Measurements from ENCODE around the gene WRAP53. TPM values are rescaled to one million over a fixed set of nuclear protein-coding genes. Genes with fewer than 3 reads are reported as not detected.

Gene WRAP53
- total RNA-seq, 2 donors from 2014 or later = 6.0 to 22.6 TPM

DNA sequence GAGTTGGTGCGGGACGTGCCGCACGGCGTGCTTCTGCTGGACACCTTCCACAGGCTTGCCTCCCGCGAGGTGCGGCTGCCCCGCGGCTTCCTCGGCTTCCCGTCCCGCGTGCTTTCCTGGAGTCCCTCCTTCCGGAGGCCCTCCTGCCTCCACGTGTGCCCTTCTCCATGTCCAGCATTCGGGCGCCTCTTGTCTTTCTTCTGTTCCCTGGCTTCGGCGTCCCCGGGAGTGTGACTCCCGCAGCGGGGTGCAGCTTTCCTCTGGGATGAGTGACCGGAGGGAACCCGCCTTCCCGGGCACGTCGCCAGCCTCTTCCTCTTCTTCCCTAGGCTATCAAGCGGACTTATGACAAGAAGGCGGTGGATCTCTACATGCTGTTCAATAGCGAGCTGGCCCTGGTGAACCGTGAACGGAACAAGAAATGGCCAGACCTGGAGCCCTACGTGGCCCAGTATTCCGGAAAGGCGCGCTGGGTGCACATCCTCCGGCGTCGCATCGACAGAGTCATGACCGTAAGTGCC is 52.3 kb downstream of the WRAP53 start:
- TF ChIP-seq CTCF (IDR thresholded peaks at IDR 0.05) = no peak
- no peak for DNase-seq
- H3K36me3 ChIP-seq = no peaks in the 10 kb centered on the region
- intact Hi-C loops (cut with DNase I) = loop anchor here (5.0 to 10.0 kb wide), 2 partner anchors 164 to 247 kb away; no protein-coding TSS in a partner anchor
- no peak overlapping the region for H3K27ac ChIP-seq
- H3K4me3 ChIP-seq = no peak overlapping the region
- no peaks in the 10 kb centered on the region for H3K9me3 ChIP-seq
- H3K27me3 ChIP-seq = no peaks in the 10 kb centered on the region
- no peak overlapping the region for H3K9ac ChIP-seq (ENCODE audit: low read depth in 2 of 2, low read length in 2 of 2)
- H3K4me1 ChIP-seq = no peaks in the 10 kb centered on the region

DNA sequence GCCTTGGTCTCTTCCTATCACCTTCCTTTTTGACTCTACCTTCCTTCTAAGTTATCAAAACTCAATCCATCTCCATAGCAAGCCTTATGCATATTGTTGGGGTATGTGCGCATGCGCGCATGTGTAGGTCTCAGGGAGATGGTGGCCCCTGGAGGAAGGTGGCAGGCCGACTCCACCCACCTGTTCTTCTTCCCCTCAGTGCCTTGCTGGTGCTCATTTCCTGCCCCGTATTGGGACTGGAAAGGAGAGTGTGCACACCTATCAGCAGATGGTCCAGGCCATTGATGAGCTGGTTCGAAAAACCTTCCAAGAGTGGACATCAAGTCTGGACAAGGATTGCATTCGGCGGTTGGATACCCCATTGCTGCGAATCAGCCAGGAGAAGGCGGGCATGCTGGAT is 54.5 kb downstream of the WRAP53 start:
- Histone ChIP-seq H3K4me3 (no peak overlapping the region), H3K9me3 (no peaks in the 10 kb centered on the region), H3K27ac (no peak overlapping the region), H3K36me3 (no peaks in the 10 kb centered on the region), H3K4me1 (no peaks in the 10 kb centered on the region), H3K27me3 (no peaks in the 10 kb centered on the region), H3K9ac (ENCODE audit: low read depth in 2 of 2, low read length in 2 of 2) (no peak overlapping the region)
- TF ChIP-seq CTCF (IDR thresholded peaks at IDR 0.05) = no peak
- no peak for DNase-seq
- intact Hi-C loops (cut with DNase I) = loop anchor here (5.0 to 10.0 kb wide), 2 partner anchors 162 to 245 kb away; no protein-coding TSS in a partner anchor

GRCh38 chr17:7744416-7744815 is 56.1 kb downstream of the WRAP53 start:
- Histone ChIP-seq H3K4me3 (no peak overlapping the region), H3K27me3 (no peaks in the 10 kb centered on the region), H3K9me3 (no peaks in the 10 kb centered on the region), H3K9ac (ENCODE audit: low read depth in 2 of 2, low read length in 2 of 2) (peak overlapping the region in 1 of 2 donors; percentile 2), H3K27ac (no peak overlapping the region), H3K4me1 (no peaks in the 10 kb centered on the region), H3K36me3 (no peaks in the 10 kb centered on the region)
- intact Hi-C loops (cut with DNase I) = loop anchor here (5.0 to 10.0 kb wide), 2 partner anchors 160 to 243 kb away; no protein-coding TSS in a partner anchor
- no peak for DNase-seq
- no peak for TF ChIP-seq CTCF (IDR thresholded peaks at IDR 0.05)

DNA sequence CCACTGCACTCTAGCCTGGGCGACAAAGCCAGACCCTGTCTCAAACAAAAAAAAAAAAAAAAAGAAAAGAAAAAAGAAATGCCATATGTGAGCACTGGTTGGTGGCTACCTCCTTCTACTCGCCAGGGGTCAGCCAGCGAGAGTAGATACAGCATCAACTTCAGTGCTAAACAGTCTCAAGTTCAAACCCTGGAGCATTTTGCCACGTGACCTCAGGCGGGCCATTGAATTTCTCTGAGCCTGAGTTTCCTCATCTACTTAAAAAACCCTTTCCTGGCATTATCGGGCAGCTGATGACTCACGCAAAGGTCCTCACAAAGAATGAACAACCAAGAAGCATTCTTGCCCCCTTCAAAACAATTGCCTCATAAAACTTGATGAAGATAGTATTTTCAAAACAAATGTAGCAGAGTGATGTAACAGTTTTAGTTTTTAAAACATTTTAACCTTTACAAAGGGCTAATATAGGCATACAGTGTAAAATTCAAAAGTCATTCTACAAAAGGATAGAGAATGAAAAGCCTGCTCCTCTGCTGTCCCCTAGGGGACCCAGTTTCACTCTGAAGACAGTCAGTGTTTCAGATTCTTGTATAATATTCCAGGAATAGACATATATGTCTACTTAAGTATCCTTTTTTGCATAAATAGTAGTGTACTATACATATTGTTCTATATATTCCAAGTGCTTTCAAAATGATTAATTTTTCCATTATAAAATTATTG is 57.6 kb downstream of the WRAP53 start:
- Histone ChIP-seq H3K9ac (ENCODE audit: low read depth in 2 of 2, low read length in 2 of 2) (no peak overlapping the region), H3K27me3 (no peaks in the 10 kb centered on the region), H3K9me3 (no peaks in the 10 kb centered on the region), H3K4me3 (no peak overlapping the region), H3K36me3 (no peaks in the 10 kb centered on the region), H3K4me1 (no peaks in the 10 kb centered on the region), H3K27ac (no peak overlapping the region)
- no peak for DNase-seq
- intact Hi-C loops (cut with DNase I) = loop anchor here (5.0 to 10.0 kb wide), 2 partner anchors 86 to 159 kb away; partner anchors contain the start of gene KDM6B
- no peak for TF ChIP-seq CTCF (IDR thresholded peaks at IDR 0.05)

- Histone ChIP-seq H3K9me3 (no peaks in the 10 kb centered on the region), H3K9ac (ENCODE audit: low read depth in 2 of 2, low read length in 2 of 2) (no peak overlapping the region), H3K4me1 (no peaks in the 10 kb centered on the region), H3K36me3 (no peaks in the 10 kb centered on the region), H3K4me3 (no peak overlapping the region), H3K27ac (no peak overlapping the region), H3K27me3 (no peaks in the 10 kb centered on the region)
- intact Hi-C loops (cut with DNase I) = loop anchor here (5.0 to 10.0 kb wide), 2 partner anchors 85 to 157 kb away; partner anchors contain the start of gene KDM6B
- no peak for TF ChIP-seq CTCF (IDR thresholded peaks at IDR 0.05)
- no peak for DNase-seq
Observed at GRCh38 chr17:7747635-7748071, 59.4 kb downstream of the WRAP53 start.

Data from colonic mucosa (tissue), 4 donors.